B cell (primary cell): ENCODE measurements around the gene EMC10.
A peak's percentile ranks its signal among the peaks of the same experiment; 100 is the strongest.

Experiments
- CTCF ChIP-seq: fragments of 200-600 bp; IDR thresholded peaks from one replicate; pipeline ENCODE4 v1.8.0; 2022; ENCODE audit warnings: antibody characterized with exemption, mild to moderate bottlenecking
- EZH2 ChIP-seq: IDR thresholded peaks from 2 replicates; pipeline ENCODE4 v1.6.1; 2012; ENCODE audit warnings: borderline replicate concordance, low read depth, mild to moderate bottlenecking, moderate library complexity, low read length; ENCODE audit not compliant: insufficient read depth, poor library complexity, severe bottlenecking

- TF ChIP-seq CTCF: peak; percentile 74
- TF ChIP-seq EZH2: no peak
These were observed 61.5 kb downstream of the EMC10 start for GRCh38 chr19:50537769-50538230.
